ENCODE data around the gene TMPRSS3. TPM values are rescaled to one million over a fixed set of nuclear protein-coding genes. Genes with fewer than 3 reads are reported as not detected.

TMPRSS3 gene
- total RNA-seq, 2 donors from 2014 or later: not detected

Other genes with a start within 250 kb of the TMPRSS3 start
- 10 to 100 TPM; 11.8 to 12.4 TPM for gene ABCG1, start 176.9 kb downstream of the TMPRSS3 start, total RNA-seq
- gene TFF3, start 80.6 kb downstream of the TMPRSS3 start, total RNA-seq: 10 to 100 TPM; 21.1 to 24.4 TPM
- not detected for gene TFF2, start 45.1 kb downstream of the TMPRSS3 start, total RNA-seq
- gene TFF1, start 29.5 kb downstream of the TMPRSS3 start, total RNA-seq: not detected
- under 1 TPM; 0.32 to 0.38 TPM for gene UBASH3A, start 7.8 kb upstream of the TMPRSS3 start, total RNA-seq
- gene RSPH1, start 100.2 kb upstream of the TMPRSS3 start, total RNA-seq: under 1 TPM in 1 of 2 donors, not detected in 1; 0.19 TPM
- 1 to 10 TPM; 5.2 to 6.0 TPM for gene SLC37A1, start 117.8 kb upstream of the TMPRSS3 start, total RNA-seq

All from posterior vena cava (tissue), 2 donors.